HG02970 (cell line): ENCODE data around the gene CTSW.
"Not testable (repeated sequence)": the region's sequence is repeated elsewhere in the genome, so short reads cannot be mapped to it uniquely, and the experiment has no call there.

Source experiments
- ATAC-seq: cut with Tn5 transposase; IDR thresholded peaks from one replicate; pipeline ENCODE4 v1.9.1; 2021; ENCODE audit warnings: mild to moderate bottlenecking, moderate library complexity, moderate number of reproducible peaks; ENCODE audit not compliant: unreplicated experiment, low FRiP score

The CTSW gene

GRCh38 chr11:65879617-65880016, at the start of gene CTSW:
Gene CTSW, plus strand, starts transcription at chr11:65879837. Its CDS starts 18 bp downstream, at chr11:65879855.
- no peak for ATAC-seq

- ATAC-seq = not testable (repeated sequence)
Observed at GRCh38 chr11:65832231-65832630, 47.4 kb upstream of the CTSW start.

- ATAC-seq = peak; percentile 86
Observed at GRCh38 chr11:65833297-65834030, 46.2 kb upstream of the CTSW start, which contains the start of gene SNX32. Gene SNX32, plus strand, starts transcription at chr11:65833963. Its CDS starts 103 bp downstream, at chr11:65834066.

- ATAC-seq = no peak
Observed at GRCh38 chr11:65834202-65834601, 45.4 kb upstream of the CTSW start.

- ATAC-seq = no peak
Observed at GRCh38 chr11:65842144-65842543, 37.5 kb upstream of the CTSW start.

GRCh38 chr11:65843811-65844210, 35.8 kb upstream of the CTSW start:
- no peak for ATAC-seq

- no peak for ATAC-seq
Observed at GRCh38 chr11:65844231-65844872, 35.3 kb upstream of the CTSW start.

GRCh38 chr11:65847746-65848145, 31.9 kb upstream of the CTSW start:
- no peak for ATAC-seq

- ATAC-seq = not testable (repeated sequence)
Observed at GRCh38 chr11:65848693-65849092, 30.9 kb upstream of the CTSW start.

- ATAC-seq = no peak
Observed at GRCh38 chr11:65849366-65849765, 30.3 kb upstream of the CTSW start.

- ATAC-seq = no peak
Observed at GRCh38 chr11:65849771-65850216, 29.8 kb upstream of the CTSW start.

GRCh38 chr11:65850217-65851082, 29.2 kb upstream of the CTSW start:
- ATAC-seq = no peak

GRCh38 chr11:65851083-65851579, 28.5 kb upstream of the CTSW start:
- ATAC-seq = no peak

GRCh38 chr11:65851811-65852507, 27.7 kb upstream of the CTSW start:
- ATAC-seq = no peak

GRCh38 chr11:65852508-65853245, 27.0 kb upstream of the CTSW start:
- no peak for ATAC-seq

- ATAC-seq = no peak
Observed at GRCh38 chr11:65853246-65853979, 26.2 kb upstream of the CTSW start.

GRCh38 chr11:65854161-65854592, 25.5 kb upstream of the CTSW start:
- ATAC-seq = no peak
